Trophoblast cell (in vitro differentiated cells and primary cell): Measurements from ENCODE around the gene OPTC.

Source experiments
- DNase-seq, 2 donors: peaks; one replicate each; pipeline ENCODE4 v3.0.0-alpha.2; 2016
- H2AFZ ChIP-seq: 2 replicates; pipeline ENCODE4 v1.6.1; 2013; ENCODE audit warnings: low read length, moderate library complexity, mild to moderate bottlenecking; ENCODE audit not compliant: insufficient read depth, poor library complexity
- H2AK5ac ChIP-seq: 2 replicates; pipeline ENCODE4 v1.6.1; 2013; ENCODE audit warnings: mild to moderate bottlenecking, low read length
- H2BK120ac ChIP-seq: 2 replicates; pipeline ENCODE4 v1.6.1; 2013; ENCODE audit warnings: low read length, mild to moderate bottlenecking, moderate library complexity; ENCODE audit not compliant: insufficient read depth, poor library complexity
- H2BK12ac ChIP-seq: 2 replicates; pipeline ENCODE4 v1.6.1; 2013; ENCODE audit warnings: mild to moderate bottlenecking, low read length, moderate library complexity
- H2BK5ac ChIP-seq: 2 replicates; pipeline ENCODE4 v1.6.1; 2013; ENCODE audit warnings: low read length, low read depth, moderate library complexity, mild to moderate bottlenecking; ENCODE audit not compliant: poor library complexity
- H3K14ac ChIP-seq: 2 replicates; pipeline ENCODE4 v1.6.1; 2013; ENCODE audit warnings: mild to moderate bottlenecking, low read length
- H3K18ac ChIP-seq: 2 replicates; pipeline ENCODE4 v1.6.1; 2013; ENCODE audit warnings: mild to moderate bottlenecking, low read length
- H3K23ac ChIP-seq: 2 replicates; pipeline ENCODE4 v1.6.1; 2013; ENCODE audit warnings: low read length
- H3K27ac ChIP-seq: 2 replicates; pipeline ENCODE4 v1.5.1; 2013; ENCODE audit warnings: low read depth, mild to moderate bottlenecking, inconsistent platforms, low read length, moderate library complexity
- H3K27me3 ChIP-seq: 2 replicates; pipeline ENCODE4 v1.6.1; 2013; ENCODE audit warnings: inconsistent platforms, mild to moderate bottlenecking, low read length, moderate library complexity; ENCODE audit not compliant: insufficient read depth
- H3K36me3 ChIP-seq, 2 experiments: 1 replicate in 1 of 2; 2 replicates in 1 of 2; pipeline ENCODE4 v1.6.1; 2013; ENCODE audit warnings: low read length in 2 of 2, mild to moderate bottlenecking in 2 of 2, moderate library complexity in 1 of 2; ENCODE audit not compliant: insufficient read depth in 2 of 2, control insufficient read depth in 1 of 2
- H3K4ac ChIP-seq: 2 replicates; pipeline ENCODE4 v1.6.1; 2013; ENCODE audit warnings: low read depth, mild to moderate bottlenecking, low read length, moderate library complexity
- H3K4me1 ChIP-seq, 2 experiments: 1 replicate in 1 of 2; 2 replicates in 1 of 2; pipeline ENCODE4 v1.6.1; 2013; ENCODE audit warnings: low read length in 2 of 2, mild to moderate bottlenecking in 2 of 2, moderate library complexity in 1 of 2; ENCODE audit not compliant: insufficient read depth in 2 of 2, control insufficient read depth in 1 of 2
- H3K4me2 ChIP-seq: 2 replicates; pipeline ENCODE4 v1.6.1; 2013; ENCODE audit warnings: inconsistent platforms, mild to moderate bottlenecking, low read length, moderate library complexity
- H3K4me3 ChIP-seq: 2 replicates; pipeline ENCODE4 v1.5.1; 2013; ENCODE audit warnings: mild to moderate bottlenecking, low read depth, low read length, inconsistent platforms
- H3K79me1 ChIP-seq: one replicate; pipeline ENCODE4 v1.6.1; 2013; ENCODE audit warnings: low read length
- H3K79me2 ChIP-seq: 2 replicates; pipeline ENCODE4 v1.6.1; 2013; ENCODE audit warnings: low read length, mild to moderate bottlenecking; ENCODE audit not compliant: control insufficient read depth, insufficient read depth, poor library complexity
- H3K9ac ChIP-seq: 2 replicates; pipeline ENCODE4 v1.6.1; 2013; ENCODE audit warnings: mild to moderate bottlenecking, low read length
- H3K9me3 ChIP-seq: 2 replicates; pipeline ENCODE4 v1.6.1; 2013; ENCODE audit warnings: low read depth, mild to moderate bottlenecking, control low read depth, inconsistent platforms, low read length; ENCODE audit not compliant: insufficient read depth
- H4K12ac ChIP-seq: 2 replicates; pipeline ENCODE4 v1.6.1; 2013; ENCODE audit warnings: low read depth, mild to moderate bottlenecking, low read length, moderate library complexity
- H4K8ac ChIP-seq: 2 replicates; pipeline ENCODE4 v1.6.1; 2013; ENCODE audit warnings: low read depth, mild to moderate bottlenecking, low read length, moderate library complexity
- H4K91ac ChIP-seq: one replicate; pipeline ENCODE4 v1.6.1; 2013; ENCODE audit warnings: low read depth, mild to moderate bottlenecking, low read length, moderate library complexity
- WGBS: extraction: QIAGEN DNeasy Blood & Tissue Kit; methylation state at CpG from one replicate; pipeline ENCODE4 v1.1.7; 2013; ENCODE audit warnings: missing lambda C conversion rate; ENCODE audit not compliant: insufficient read length, insufficient coverage; ENCODE audit errors: extremely low coverage; 5-methylcytosine and 5-hydroxymethylcytosine counted together

The OPTC gene

GRCh38 chr1:203453016-203453415 is 40.9 kb upstream of the OPTC start:
- Histone ChIP-seq H4K8ac (no peak overlapping the region), H4K91ac (no peak overlapping the region), H2BK120ac (no peak overlapping the region), H2AFZ (no peak overlapping the region), H2BK12ac (no peak overlapping the region), H2AK5ac (no peak overlapping the region), H3K9ac (no peak overlapping the region), H3K27ac (no peak overlapping the region), H3K36me3 (no peaks in the 10 kb centered on the region), H3K27me3 (no peaks in the 10 kb centered on the region), H3K4me1 (peaks cover 10 to 11% of the 10 kb centered on the region in 2 experiments), H3K4ac (no peak overlapping the region), H3K23ac (peak overlapping the region; percentile 64), H4K12ac (no peak overlapping the region), H3K9me3 (no peaks in the 10 kb centered on the region), H3K4me3 (no peak overlapping the region), H2BK5ac (no peak overlapping the region), H3K79me2 (no peaks in the 10 kb centered on the region), H3K14ac (no peak overlapping the region), H3K18ac (no peak overlapping the region), H3K4me2 (no peak overlapping the region), H3K79me1 (peaks cover 13% of the 10 kb centered on the region)
- DNase-seq: no peak
- no CpG with 5 or more reads among the region's 5 CpGs for WGBS

GRCh38 chr1:203453616-203454015 is 40.3 kb upstream of the OPTC start:
- Histone ChIP-seq H2BK120ac (no peak overlapping the region), H3K4ac (no peak overlapping the region), H4K12ac (no peak overlapping the region), H3K18ac (no peak overlapping the region), H3K4me3 (no peak overlapping the region), H2BK5ac (no peak overlapping the region), H3K9ac (no peak overlapping the region), H3K36me3 (no peaks in the 10 kb centered on the region), H3K27me3 (no peaks in the 10 kb centered on the region), H2BK12ac (no peak overlapping the region), H2AFZ (no peak overlapping the region), H3K79me1 (peaks cover 13% of the 10 kb centered on the region), H4K8ac (no peak overlapping the region), H3K9me3 (no peaks in the 10 kb centered on the region), H3K4me1 (peaks cover 7 to 10% of the 10 kb centered on the region in 2 experiments), H3K23ac (no peak overlapping the region), H3K27ac (no peak overlapping the region), H2AK5ac (no peak overlapping the region), H3K14ac (no peak overlapping the region), H3K79me2 (no peaks in the 10 kb centered on the region), H3K4me2 (no peak overlapping the region), H4K91ac (no peak overlapping the region)
- DNase-seq: no peak
- no CpG with 5 or more reads among the region's 5 CpGs for WGBS

GRCh38 chr1:203454986-203455471 is 38.9 kb upstream of the OPTC start:
- Histone ChIP-seq H3K27me3 (no peaks in the 10 kb centered on the region), H2AFZ (no peak overlapping the region), H3K23ac (no peak overlapping the region), H2BK120ac (no peak overlapping the region), H3K18ac (no peak overlapping the region), H3K4me1 (peaks cover 7 to 9% of the 10 kb centered on the region in 2 experiments), H3K14ac (no peak overlapping the region), H3K36me3 (no peaks in the 10 kb centered on the region), H3K9me3 (no peaks in the 10 kb centered on the region), H3K27ac (no peak overlapping the region), H3K79me1 (peaks cover 7% of the 10 kb centered on the region), H4K12ac (no peak overlapping the region), H2BK12ac (no peak overlapping the region), H3K4ac (no peak overlapping the region), H3K9ac (no peak overlapping the region), H4K8ac (no peak overlapping the region), H2BK5ac (no peak overlapping the region), H3K4me3 (no peak overlapping the region), H4K91ac (no peak overlapping the region), H2AK5ac (no peak overlapping the region), H3K79me2 (no peaks in the 10 kb centered on the region), H3K4me2 (no peak overlapping the region)
- no peak for DNase-seq
- no CpG with 5 or more reads among the region's 18 CpGs for WGBS

- no peak overlapping the region for H3K23ac ChIP-seq
- no peak overlapping the region for H4K91ac ChIP-seq
- no peak overlapping the region for H3K27ac ChIP-seq
- no peak overlapping the region for H3K4me2 ChIP-seq
- H3K79me2 ChIP-seq: no peaks in the 10 kb centered on the region
- no peak overlapping the region for H4K8ac ChIP-seq
- H3K79me1 ChIP-seq: peaks cover 2% of the 10 kb centered on the region
- no peak overlapping the region for H4K12ac ChIP-seq
- no peaks in the 10 kb centered on the region for H3K9me3 ChIP-seq
- H2BK120ac ChIP-seq: no peak overlapping the region
- no peaks in the 10 kb centered on the region for H3K27me3 ChIP-seq
- H3K4me1 ChIP-seq: peaks cover 2 to 3% of the 10 kb centered on the region in 2 experiments
- no peaks in the 10 kb centered on the region for H3K36me3 ChIP-seq
- no peak overlapping the region for H2BK5ac ChIP-seq
- no peak overlapping the region for H3K4me3 ChIP-seq
- H3K18ac ChIP-seq: no peak overlapping the region
- no peak overlapping the region for H3K14ac ChIP-seq
- H2BK12ac ChIP-seq: no peak overlapping the region
- H3K4ac ChIP-seq: no peak overlapping the region
- no peak for DNase-seq
- no peak overlapping the region for H3K9ac ChIP-seq
- no peak overlapping the region for H2AK5ac ChIP-seq
- H2AFZ ChIP-seq: no peak overlapping the region
- WGBS: no CpG with 5 or more reads among the region's 3 CpGs
Measured at GRCh38 chr1:203455706-203456105, 38.2 kb upstream of the OPTC start.
